GM19025 (cell line): ENCODE results near the gene AGAP1.
"Not testable (repeated sequence)": the region's sequence is repeated elsewhere in the genome, so short reads cannot be mapped to it uniquely, and the experiment has no call there.

Experiments used
- ATAC-seq: cut with Tn5 transposase; IDR thresholded peaks from one replicate; pipeline ENCODE4 v1.9.1; 2021; ENCODE audit warnings: mild to moderate bottlenecking, low read depth, moderate library complexity; ENCODE audit not compliant: unreplicated experiment

Gene AGAP1

DNA sequence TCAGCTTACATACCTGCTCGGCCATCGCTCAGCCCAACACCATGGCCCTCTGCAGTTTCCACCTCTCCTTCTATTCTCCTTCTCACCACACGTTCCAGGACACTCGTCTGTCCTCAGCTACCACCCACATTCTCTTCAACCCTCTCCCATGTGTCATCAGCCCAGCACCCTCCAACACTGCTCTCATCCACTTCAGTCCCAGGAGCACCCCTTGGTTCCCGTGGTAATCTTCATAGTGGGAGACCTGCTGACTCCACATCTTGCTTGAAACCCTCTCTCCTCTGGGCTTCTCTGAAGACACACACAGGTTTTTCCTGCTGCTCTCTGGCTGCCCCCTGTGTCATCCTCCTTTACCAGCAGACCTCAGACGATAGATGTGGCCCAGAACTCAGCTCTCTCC, 445.6 kb downstream of the AGAP1 start:
- ATAC-seq: no peak

DNA sequence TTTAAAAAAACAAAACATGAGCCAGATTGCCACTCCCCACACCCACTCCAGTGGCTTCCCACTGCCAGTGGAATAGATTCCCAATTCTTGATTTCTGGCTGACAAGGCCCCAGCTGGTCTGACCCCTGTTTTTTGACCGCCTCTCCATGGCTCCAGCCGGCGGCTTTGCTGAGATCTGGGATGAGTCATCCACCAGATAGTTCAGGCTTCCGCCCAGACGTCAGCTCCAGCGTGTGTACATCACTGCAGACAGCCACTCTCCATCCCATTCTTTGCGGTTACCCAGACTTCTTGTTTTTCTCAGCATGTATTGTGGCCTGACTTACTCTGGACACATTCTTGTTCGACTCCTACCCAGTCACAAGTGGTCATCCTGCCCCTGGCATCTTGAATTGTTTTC, 446.5 kb downstream of the AGAP1 start:
- no peak for ATAC-seq

DNA sequence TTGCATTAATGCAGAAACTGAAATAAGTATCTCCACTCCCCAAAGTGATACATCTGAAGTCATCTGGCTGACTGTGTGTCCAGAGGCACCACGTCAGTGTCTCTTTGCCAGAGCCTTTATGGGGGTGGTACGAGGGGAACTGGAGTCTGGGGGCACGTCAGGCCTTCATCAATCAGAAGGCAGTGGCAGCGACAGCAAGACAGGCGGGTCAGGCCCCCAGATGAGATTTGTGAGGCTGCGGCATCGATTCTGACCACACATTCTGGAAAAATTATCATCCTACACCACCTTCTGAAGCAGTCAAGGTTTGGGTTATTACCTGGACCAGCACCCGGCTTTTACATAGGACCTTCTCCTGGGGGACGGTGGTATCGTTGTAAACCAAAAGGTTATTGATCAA, 450.7 kb downstream of the AGAP1 start:
- ATAC-seq: no peak

DNA sequence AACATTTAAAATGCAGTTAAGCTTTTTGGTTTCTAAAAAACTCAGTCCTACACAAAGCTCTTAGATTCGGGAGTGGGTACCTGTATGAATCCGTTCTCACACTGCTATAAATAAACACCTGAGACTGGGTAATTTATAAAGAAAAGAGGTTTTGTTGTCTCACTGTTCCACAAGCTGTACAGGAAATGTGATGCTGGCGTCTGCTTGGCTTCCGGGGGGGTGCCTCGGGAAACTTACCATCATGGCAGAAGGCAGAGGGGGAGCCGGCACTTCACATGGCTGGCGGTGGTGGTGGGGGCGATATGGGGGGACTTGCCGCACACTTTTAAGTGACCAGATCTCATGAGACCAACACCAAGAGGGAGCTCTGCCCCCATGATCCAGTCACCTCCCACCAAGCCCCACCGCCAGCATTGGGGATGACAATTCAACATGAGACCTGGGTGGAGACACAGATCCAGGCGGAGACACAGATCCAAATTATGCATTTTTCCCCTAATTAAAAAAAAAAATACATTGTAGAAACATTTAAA, 451.8 kb downstream of the AGAP1 start:
- ATAC-seq: no peak

DNA sequence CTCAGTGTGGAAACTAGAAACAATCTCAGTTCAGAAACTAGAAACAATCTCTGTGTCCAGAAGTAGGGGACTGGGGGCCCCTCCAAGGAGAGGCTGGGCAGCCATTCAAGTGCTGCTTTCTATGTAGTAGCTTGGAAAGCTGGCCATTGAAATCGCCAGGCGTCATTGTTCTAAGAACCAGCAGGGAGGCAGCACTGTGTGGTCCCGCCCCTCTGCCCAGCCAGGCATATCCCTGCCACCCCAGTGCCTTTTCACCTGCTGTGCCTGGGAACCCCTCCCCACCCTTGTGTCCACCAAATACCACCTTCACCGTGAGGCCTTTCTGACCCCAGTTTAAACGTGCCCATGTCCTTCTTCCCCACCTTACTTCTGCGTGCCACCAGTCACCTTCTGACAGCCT, 452.7 kb downstream of the AGAP1 start:
- no peak for ATAC-seq

DNA sequence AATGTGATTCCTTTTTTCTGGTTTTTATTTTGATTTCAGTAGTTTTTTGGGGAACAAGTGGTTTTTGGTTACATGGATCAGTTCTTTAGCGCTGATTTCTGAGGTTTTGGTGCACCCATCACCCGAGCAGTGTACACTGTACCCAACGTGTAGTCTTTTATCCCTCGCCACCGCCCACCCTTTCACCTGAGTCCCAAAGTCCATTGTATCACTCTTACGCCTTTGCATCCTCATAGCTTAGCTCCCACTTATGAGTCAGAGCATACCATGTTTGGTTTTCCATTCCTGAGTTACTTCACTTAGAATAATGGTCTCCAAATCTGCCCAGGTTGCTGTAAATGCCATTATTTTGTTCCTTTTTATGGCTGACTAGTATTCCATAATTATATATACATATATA, 453.2 kb downstream of the AGAP1 start:
- not testable (repeated sequence) for ATAC-seq

DNA sequence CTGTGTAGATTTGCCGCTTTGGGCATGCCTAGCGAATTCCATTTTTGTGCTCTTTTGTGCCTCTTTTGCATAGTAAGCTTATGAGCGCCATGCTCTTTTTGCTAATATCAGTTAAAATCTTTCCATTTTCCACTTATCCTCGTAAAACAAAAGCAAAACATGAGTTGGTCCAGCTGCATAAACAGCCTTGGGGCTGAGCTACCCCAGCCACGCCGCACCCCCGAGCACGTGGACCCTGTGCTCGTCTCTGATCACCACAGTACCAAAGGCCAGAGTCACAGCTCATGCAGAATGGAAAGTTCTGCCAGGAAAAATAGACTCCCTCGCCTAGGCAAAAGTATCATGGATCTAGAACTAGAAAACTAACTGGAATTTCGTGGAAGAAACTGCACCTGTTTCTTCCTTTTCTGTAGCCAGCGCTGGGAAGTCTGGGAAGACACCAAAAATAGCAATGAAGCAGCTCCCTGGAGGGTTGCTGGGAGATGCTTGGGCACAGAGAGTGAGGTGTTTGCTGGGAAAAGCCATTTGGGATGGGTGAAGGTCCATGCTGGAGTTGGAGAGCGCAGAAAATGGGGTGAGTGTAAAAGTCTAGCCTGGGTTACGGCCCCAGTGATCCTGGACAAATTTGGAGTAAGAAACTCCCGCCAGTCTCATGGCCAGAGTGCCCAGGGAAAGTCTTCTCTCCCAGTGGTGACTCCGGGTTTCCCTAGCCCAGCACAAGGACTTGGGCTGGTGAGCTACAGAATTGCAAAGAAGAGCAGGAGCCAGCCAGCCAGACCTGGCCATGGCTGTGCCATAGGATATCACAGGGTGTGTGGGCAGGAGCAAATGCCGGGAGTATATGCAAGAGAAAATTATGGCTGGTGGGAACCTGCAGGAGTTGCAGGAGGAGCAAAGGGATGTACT, 456.0 kb downstream of the AGAP1 start:
- no peak for ATAC-seq

DNA sequence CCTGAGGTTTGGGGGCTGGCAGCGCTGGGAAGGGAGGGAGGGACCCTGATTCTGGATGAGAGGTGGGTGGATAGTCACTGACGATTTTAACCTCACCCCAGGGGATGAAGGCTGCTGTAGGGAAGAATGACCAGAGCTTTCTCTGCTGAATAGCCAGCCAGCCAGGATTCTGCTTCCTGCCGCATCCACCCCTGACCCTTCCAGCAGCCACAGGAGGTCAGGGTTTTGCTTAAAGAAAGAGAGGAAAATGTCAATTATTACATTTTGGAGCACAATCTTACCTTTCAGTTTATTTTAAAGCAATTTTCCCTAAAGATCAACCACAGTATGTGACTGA, 456.6 kb downstream of the AGAP1 start:
- ATAC-seq: no peak

DNA sequence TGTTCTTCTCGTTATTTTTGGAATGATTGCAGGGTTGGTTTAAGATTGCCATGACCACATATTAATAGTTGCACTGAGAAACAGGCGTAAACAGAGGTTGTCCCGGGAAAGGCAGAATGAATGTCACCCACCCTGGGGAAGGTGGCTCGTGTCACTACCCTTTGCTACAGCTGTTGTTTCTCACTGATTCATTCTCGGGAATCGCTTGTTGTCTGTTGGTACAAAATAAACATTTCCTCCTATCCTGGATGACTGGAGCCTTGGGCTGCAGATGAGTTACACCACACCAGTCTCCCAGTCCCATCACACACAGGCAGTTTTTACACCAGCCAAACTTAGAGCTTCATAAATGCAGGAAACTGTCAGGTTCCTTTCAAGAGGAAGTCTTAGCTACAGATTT, 457.6 kb downstream of the AGAP1 start:
- ATAC-seq: no peak

DNA sequence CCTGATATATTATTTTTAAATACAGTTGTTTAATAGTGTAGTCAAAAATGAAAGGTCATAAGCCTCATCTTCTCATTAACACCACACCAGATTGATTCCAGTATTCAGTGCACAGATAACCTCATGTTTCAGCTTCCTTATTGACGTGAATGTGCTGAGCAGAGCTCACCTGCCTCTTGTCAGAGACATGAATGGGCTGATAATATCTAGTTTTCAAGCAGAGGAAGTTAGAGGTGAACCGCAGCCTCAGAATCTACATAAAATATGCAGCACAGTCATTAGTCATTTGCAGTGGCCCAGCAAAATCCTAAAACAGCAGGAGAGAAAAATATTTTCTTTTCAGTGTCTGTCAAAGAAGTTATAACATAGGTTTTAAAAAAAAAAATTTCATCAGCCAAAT, 458.1 kb downstream of the AGAP1 start:
- ATAC-seq: no peak

DNA sequence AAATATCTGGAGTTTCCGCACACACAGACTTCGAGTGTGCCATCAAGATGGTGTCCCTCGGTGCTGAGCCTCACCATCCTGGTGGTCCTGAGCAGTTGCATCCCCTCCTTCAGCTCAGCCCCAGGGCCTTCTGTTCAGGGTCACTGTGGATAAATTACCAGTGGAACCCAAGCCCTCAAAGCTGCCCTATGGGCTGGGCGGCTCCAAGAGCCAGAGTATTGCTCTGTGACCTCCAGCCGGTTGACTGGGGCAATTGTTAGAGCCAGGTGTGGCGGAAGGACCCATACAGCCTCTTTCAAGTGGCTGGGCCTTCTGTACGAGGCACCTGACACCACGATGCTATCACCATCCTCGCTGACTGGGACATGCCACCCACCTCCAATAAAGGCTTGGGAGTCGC, 458.9 kb downstream of the AGAP1 start:
- ATAC-seq: no peak

DNA sequence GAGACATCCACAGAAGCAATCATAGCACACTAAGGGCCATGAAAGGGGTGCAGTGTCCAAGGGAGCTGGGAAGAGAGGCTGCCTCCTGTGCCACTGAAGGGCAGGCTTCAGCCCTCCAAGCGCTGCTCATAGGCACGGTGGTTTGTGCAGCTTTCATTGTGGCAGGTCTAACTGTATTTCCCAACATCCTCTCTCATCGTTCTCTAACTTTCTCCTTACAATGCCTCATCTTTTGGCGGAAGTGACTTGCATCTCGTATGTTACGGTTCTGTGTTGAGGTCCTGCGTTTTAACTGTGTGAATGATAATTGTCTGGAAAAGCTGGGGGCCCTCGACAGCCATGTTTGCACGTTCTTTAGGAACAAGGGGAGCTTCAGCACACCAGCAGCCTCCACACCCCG, 460.4 kb downstream of the AGAP1 start:
- ATAC-seq: no peak

DNA sequence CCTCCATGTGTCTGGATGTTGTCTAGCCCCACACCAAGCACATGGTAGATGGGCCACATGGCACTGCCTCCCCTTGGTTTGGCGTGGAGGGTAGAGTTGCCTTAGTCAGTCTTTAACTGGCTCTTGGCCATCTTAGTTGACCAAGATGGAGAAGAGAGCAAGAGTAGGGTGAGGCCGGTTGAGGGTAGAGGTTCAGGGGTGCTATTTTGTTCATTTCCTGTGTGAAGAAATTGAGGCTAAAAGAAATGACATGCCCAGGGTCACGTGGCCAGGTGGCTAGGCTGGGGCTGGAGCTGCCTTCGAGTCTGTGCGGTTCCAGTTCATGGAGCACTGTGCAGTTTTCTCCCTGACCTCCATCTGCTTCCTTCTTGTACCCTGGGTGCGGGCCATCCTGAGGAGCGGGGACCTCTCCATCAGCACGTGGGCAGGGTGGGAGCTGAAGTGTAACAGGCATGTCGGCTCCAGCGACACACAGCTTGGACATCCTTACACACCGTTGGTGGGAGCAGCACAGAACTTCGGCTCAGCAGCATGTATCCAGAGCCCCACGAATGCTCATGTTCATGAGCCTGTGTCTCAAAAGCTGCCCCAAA, 461.1 kb downstream of the AGAP1 start:
- ATAC-seq: no peak

DNA sequence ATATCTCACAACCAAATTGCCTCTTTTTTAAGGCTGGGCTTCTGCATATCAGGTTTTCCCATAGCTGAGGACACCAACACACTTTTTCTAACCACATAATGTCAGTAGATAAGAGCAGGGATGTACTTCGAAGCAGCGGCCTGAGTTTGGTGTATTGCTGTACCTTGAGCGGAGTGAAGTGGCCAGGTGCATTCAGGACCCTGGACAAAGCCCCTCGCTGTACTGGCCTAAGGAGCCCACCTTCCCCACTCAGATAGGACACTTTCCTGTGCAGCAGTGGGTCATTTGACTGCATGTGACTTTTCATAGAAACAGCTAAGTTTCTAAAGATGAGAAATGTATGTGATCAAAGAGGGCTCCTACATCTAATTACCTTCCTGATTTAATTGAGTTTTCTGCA, 461.8 kb downstream of the AGAP1 start:
- no peak for ATAC-seq

DNA sequence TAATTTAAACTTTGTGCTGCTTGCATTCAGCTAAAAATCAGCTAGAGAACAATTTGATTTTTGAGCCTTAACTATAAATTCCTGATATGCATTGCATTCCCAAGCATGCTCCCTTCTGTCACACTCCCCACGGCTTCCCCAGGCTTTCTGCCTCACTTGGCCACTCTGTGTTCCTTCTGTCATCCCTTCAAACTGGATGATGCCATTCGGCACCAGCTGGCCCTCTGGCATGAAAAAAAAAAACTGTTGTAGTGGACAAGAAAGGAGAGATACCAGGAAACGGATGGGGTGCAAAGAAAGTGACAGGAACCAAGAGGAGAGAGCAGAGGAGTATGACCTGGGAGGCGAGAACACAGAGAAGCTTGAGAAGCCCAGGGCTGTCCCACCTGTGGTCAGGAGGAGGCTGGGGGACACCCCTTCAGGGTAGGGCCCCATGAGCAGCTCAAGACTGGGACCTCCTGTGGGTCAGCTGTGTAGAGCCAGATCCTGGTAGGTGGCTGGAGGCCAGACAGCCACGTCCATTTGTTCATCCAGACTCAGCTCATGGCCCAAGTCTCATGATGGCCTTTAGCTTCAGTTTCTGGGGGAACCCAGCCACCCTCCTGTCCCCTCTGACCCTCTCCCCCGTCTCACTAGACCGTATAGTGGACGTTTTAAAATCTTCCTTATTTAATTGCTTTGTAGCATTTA, 462.6 kb downstream of the AGAP1 start:
- no peak for ATAC-seq

DNA sequence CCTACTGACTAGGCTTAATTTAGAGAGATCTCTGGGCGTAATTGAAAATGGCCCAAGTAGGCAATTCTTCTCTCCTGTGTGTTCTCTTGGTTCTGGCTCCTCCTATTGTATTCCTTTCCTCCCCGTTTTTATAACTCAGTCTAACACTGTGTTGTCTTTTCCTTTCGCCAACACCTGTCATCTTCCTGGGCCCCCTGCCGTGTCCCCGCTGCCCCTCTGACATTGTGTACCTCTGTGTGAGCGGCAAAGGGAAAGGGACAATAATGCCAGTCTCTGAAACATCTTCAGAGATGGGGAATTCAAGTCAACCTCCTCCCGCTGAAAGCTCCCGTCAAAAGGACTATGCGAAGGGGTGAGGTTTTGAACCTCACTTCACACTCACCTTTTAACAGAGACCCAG, 463.4 kb downstream of the AGAP1 start:
- no peak for ATAC-seq

DNA sequence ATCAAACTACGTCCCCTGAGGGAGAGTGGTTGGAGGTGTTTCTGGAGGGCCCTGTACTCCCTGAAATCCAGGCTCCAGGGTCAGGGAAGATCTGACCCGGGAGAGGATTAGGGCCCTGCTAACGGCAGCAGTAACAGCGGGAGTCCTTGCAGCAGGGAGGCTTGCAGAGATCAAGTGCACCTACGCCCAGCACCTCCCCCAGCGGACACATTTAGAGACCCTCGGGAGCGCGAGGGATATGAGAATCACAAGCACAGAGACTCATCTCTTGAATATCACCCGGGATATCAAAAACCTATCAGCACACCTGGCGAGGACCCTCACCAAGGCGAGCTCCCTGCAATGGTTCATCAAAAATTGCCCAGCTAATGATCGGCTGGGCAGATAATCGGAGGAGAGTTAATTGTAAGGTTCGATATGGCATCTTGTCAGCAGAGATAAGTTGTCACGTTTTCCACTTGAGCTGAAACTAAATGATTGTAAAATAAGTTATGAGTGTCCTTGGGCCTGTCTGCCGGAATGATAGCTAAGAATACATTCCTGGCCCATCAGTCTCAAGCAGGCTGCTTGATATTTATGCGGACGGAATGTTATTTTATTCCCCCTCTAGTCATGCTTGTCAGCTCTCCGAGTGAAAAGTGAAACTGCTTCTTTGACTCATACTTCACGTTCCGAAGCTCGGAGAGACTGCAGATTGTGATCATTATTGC, 464.5 kb downstream of the AGAP1 start:
- ATAC-seq: no peak

DNA sequence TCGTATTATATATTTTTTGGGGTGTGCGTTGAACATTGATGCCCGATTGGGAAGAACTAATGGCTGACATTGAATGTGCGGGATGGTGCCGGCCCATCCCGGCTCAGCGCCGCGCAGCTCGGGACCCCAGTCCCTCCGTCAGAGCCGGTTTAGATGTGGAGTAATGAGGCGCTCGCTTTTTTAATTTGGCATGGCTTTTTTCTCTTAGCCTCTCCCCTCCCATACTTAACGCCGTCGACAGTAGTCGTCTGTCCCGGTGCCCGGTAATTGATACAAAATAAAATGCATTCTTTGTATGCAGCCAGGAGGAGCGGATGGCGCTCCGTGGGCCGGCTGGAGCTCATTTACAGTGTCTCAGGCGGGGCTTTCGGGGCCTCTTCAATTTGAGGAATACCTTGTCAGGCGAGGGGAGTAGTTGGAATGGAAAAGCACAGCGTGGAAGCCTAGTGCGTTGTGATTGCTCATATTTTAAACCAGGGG, 465.1 kb downstream of the AGAP1 start:
- ATAC-seq: no peak

DNA sequence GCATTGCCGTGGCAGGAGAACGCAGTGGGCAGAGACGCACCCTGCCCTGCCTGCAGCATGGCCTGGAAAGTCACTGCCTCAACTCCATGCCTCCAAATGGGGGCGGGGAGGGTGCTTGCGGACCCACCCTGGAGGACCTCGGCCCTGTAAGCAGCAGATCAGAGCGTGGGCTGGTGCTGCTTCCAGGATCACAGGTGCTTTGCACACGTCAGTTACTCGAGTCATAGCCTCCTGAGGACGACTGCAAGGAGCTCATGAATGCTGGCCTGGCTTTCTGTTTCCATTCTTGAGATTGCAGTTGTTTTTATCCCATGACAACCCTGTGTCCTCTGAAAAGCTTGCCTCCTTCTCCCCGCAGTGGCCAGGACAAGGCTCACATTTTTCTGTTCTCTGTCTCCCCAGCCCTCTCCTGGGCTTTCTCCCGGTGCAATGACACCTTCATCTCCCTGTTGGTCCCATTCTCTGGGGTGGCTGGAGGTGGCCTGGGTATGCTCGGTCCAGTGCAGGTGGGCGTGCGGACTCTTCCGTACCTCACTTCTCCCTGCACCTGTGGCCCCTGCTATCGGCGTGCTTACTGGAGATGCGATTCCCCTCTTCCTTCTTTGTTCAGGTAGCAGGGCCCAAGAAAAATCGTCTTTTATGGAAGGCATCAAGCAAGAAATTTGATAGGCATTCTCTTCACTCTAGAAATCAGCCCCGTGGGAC, 466.3 kb downstream of the AGAP1 start:
- no peak for ATAC-seq
